BJ (cell line): Measurements from ENCODE around the gene SNAPC2. TPM values are rescaled to one million over a fixed set of nuclear protein-coding genes. Genes with fewer than 3 reads are reported as not detected.

ENCODE experiments used
- CTCF ChIA-PET: fragments of 350-600 bp; formaldehyde crosslinking; extraction: SDS; loops from one replicate; lab custom pipeline; 2021; ENCODE audit warnings: antibody characterized with exemption, inconsistent platforms; lab: Yijun Ruan, JAX
- POLR2A ChIA-PET: fragments of 300-600 bp; sonication (Branson Sonifier 250); formaldehyde crosslinking; extraction: SDS; loops from one replicate; lab custom pipeline; 2021; ENCODE audit warnings: antibody characterized with exemption; lab: Charles Lee
- DNase-seq: peaks from one replicate; pipeline ENCODE4 v3.0.0-alpha.2; 2011; ENCODE audit warnings: low read depth
- H3K27me3 ChIP-seq: 2 replicates; pipeline ENCODE4 v1.6.0; 2011; ENCODE audit warnings: low read length; ENCODE audit not compliant: control insufficient read depth, insufficient read depth
- H3K36me3 ChIP-seq: 2 replicates; pipeline ENCODE4 v1.5.1; 2011; ENCODE audit warnings: low read length; ENCODE audit not compliant: control insufficient read depth, insufficient read depth
- H3K4me3 ChIP-seq: 2 replicates; pipeline ENCODE4 v1.5.1; 2011; ENCODE audit warnings: low read depth, mild to moderate bottlenecking, control low read depth, low read length
- polyA plus RNA-seq: library from polyadenylated mRNA; depleted of rRNA; stranded (reverse); fragments of >200 nt; gene quantifications from 2 replicates; pipeline ENCODE4 v1.2.3, GENCODE V29; 2011
- TF ChIP-seq, protein P1 (sequence below): IDR thresholded peaks from 2 replicates; pipeline ENCODE4 v1.5.1; 2011; ENCODE audit warnings: low read depth, mild to moderate bottlenecking, control low read depth, inconsistent platforms, low read length, moderate library complexity; ENCODE audit not compliant: insufficient read depth

SNAPC2 gene
- polyA plus RNA-seq, 1 experiment = 28.2 TPM

DNA sequence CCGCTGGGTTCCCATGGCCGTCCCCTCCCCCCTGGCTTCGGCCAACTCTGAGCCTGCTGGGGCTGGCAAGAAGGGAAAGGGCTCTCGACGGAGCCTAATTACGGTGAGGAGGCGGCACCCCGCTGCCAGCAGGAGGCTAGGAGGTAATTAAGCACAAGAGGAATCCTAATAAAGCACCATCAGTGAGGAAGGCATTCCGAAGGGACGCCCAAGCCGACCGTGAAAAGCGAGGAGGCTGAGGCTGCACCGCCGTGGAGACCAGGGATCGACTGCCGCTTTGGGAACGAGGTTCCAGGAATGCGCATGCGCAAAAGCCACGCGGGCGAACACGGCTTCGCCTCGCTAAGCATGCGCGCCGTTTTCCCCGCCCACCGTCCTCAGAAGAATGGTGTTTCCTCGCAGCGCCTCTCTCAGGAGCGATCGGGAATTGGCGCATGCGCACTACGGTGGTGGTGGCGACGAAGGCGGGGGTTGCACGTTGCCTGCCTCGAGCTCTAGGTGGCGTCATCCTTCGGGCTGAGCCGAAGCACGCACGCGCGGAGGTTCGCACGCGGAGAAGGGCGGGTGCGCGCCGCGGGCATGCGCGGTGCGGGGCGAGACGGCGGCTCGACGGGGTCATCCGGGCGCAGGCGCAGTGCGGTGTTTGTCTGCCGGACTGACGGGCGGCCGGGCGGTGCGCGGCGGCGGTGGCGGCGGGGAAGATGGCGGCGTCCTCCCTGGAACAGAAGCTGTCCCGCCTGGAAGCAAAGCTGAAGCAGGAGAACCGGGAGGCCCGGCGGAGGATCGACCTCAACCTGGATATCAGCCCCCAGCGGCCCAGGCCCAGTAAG is 16.7 kb upstream of the SNAPC2 start, which contains the start of gene MAP2K7:
TSS of gene MAP2K7 (plus strand) at position 634 of the 830 bp plus-strand sequence. CDS start at position 702, 68 bp downstream.
- H3K4me3 ChIP-seq = peak within 1 kb of the TSS; percentile 82
- H3K27me3 ChIP-seq = no peaks in the 10 kb centered on the region
- H3K36me3 ChIP-seq = peaks cover 8% of the 10 kb centered on the region
- CTCF ChIA-PET = interaction anchor here (0.7 to 1.6 kb wide), 11 partner anchors 9 to 55 kb away, joined by 3 to 8 read pairs (median 4); partner anchors contain the start of gene TIMM44
- POLR2A ChIA-PET = interaction anchor here (1.0 to 1.3 kb wide), 2 partner anchors 16 to 34 kb away, joined by 3 read pairs; partner anchors contain the start of gene SNAPC2
- DNase-seq = peak; percentile 93
- TF ChIP-seq, protein P1, sequence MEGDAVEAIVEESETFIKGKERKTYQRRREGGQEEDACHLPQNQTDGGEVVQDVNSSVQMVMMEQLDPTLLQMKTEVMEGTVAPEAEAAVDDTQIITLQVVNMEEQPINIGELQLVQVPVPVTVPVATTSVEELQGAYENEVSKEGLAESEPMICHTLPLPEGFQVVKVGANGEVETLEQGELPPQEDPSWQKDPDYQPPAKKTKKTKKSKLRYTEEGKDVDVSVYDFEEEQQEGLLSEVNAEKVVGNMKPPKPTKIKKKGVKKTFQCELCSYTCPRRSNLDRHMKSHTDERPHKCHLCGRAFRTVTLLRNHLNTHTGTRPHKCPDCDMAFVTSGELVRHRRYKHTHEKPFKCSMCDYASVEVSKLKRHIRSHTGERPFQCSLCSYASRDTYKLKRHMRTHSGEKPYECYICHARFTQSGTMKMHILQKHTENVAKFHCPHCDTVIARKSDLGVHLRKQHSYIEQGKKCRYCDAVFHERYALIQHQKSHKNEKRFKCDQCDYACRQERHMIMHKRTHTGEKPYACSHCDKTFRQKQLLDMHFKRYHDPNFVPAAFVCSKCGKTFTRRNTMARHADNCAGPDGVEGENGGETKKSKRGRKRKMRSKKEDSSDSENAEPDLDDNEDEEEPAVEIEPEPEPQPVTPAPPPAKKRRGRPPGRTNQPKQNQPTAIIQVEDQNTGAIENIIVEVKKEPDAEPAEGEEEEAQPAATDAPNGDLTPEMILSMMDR = peak; percentile 67

DNA sequence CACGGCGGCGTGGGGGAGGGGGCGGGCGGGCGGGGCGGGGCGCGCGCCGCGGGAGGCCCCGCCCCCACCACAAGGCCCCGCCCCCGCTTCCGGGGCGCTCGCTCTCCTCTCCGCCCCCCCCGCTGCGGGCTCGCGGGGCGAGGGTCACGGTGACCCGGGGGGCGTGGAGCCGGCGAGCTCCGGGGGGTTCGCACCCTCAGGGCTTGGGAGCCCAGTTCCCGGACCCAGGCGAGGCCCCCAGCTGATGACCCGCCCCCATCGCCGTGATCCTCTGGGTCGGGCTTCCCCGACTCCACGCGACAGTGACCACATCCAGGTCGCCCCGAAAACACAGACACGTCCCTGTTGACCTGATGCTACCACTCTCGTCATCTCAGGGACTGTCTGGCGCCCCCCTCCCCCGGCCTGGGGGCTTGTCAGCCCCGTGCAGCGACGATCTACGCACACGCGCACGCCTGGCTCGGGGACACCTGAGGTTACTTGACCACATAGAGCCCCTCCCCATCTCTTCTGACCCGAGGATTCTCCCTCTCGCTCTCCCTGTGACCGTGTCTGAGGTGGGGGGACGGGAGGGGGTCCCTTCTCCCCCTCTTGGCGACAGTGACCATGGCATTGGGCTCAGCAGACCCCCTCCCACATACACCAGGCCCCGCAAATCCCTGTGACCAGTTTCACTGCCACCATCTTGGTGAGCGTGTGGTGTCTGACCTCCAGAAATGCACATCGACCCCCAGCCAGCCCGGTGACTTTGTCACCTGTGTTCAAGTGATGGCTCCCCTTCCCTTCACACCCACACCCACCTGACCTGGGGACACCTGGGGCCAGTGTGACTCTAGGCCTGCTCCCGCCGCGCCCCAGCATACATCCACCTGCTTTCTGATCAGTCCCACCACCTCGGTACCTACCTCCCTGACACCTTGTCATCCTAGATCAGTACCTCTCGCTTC is 15.8 kb upstream of the SNAPC2 start:
- H3K27me3 ChIP-seq = no peaks in the 10 kb centered on the region
- peak overlapping the region; percentile 82 for H3K4me3 ChIP-seq
- POLR2A ChIA-PET = interaction anchor here (1.0 to 1.3 kb wide), 2 partner anchors 15 to 35 kb away, joined by 3 read pairs; partner anchors contain the start of gene SNAPC2
- TF ChIP-seq, protein P1 = no peak
- CTCF ChIA-PET = interaction anchor here (0.7 to 1.6 kb wide), 11 partner anchors 8 to 54 kb away, joined by 3 to 8 read pairs (median 4); partner anchors contain the start of gene TIMM44
- DNase-seq = no peak
- H3K36me3 ChIP-seq = peaks cover 11% of the 10 kb centered on the region

DNA sequence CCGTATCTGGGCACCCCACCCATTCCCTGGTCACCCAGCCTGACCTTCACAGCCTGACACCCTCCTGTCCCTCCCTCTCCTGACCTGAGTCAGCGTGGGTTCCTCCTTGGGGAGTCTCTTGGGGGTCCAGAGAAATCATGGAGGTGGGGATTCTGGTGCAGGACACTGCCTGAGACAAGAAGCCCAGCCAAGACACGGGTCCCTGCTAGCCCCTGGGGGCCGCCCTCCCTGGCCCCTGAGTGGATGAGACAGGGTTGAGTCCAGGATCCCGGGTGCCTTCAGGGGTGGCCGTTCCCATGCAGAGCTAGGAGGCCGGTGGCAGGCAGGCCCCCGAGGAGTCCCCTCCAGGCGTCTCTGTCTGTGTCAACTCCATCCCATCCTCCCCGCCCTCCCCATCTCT is 14.9 kb upstream of the SNAPC2 start:
- TF ChIP-seq, protein P1 = no peak
- H3K27me3 ChIP-seq = no peaks in the 10 kb centered on the region
- DNase-seq = no peak
- POLR2A ChIA-PET = no interaction called here
- CTCF ChIA-PET = interaction anchor here (1.4 kb wide), 1 partner anchor 36 kb away, joined by 3 read pairs; no protein-coding TSS in a partner anchor
- peaks cover 12% of the 10 kb centered on the region for H3K36me3 ChIP-seq
- no peak overlapping the region; the same call in 1 of the 2 replicates for H3K4me3 ChIP-seq

DNA sequence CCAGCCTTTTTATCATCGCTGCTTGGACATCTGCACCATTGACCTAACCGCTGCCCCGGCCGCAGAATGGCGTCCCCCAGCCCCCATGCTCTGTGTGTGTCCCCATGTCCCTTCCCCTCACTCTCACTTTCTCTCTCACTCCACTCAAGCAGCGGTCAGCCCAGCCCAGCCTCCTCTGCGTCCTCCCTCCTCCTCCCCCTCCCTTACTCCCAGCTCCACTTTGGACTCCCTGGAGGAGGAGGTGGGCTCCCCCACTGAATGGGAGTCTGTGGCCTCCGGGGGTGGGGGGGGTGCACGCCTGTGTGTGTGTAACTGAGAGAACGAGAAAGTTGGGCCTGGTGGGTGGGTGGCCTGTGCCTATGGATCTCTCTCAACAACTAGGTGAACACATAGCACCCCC is 14.3 kb upstream of the SNAPC2 start:
- peaks cover 14% of the 10 kb centered on the region for H3K36me3 ChIP-seq
- no peak overlapping the region for H3K4me3 ChIP-seq
- DNase-seq = no peak
- H3K27me3 ChIP-seq = no peaks in the 10 kb centered on the region
- TF ChIP-seq, protein P1 = no peak
- CTCF ChIA-PET = interaction anchor here (1.4 kb wide), 1 partner anchor 37 kb away, joined by 3 read pairs; no protein-coding TSS in a partner anchor
- POLR2A ChIA-PET = no interaction called here
